ENCODE data around the gene CGRRF1. TPM values are rescaled to one million over a fixed set of nuclear protein-coding genes. Genes with fewer than 3 reads are reported as not detected.

The CGRRF1 gene
- total RNA-seq, 1 donor, result 17.3 TPM

DNA sequence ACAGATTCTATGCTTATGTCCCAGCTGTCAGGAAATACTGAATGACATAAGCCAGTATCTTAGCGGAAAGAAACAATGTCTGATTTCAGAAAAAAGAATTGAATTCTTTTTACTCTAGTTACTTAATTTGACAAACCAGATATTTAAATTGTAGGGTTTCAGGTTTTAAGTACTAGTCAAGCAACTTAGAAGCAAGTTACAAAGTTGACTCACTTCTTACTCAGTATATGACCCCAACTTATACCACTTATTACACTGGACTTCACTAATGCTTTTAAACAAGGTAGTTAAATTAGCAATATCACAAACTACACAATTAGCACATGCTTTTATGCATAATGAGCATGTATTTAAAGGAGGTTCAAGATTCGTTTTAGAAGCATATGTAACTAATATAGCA, 28.0 kb upstream of the CGRRF1 start:
- no peak overlapping the region for H3K4me3 ChIP-seq (ENCODE audit: low read depth, low read length)
- TF ChIP-seq, protein P1, sequence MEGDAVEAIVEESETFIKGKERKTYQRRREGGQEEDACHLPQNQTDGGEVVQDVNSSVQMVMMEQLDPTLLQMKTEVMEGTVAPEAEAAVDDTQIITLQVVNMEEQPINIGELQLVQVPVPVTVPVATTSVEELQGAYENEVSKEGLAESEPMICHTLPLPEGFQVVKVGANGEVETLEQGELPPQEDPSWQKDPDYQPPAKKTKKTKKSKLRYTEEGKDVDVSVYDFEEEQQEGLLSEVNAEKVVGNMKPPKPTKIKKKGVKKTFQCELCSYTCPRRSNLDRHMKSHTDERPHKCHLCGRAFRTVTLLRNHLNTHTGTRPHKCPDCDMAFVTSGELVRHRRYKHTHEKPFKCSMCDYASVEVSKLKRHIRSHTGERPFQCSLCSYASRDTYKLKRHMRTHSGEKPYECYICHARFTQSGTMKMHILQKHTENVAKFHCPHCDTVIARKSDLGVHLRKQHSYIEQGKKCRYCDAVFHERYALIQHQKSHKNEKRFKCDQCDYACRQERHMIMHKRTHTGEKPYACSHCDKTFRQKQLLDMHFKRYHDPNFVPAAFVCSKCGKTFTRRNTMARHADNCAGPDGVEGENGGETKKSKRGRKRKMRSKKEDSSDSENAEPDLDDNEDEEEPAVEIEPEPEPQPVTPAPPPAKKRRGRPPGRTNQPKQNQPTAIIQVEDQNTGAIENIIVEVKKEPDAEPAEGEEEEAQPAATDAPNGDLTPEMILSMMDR (IDR thresholded peaks at IDR 0.05; ENCODE audit: insufficient read depth, low read depth, low read length), result no peak
- DNase-seq (ENCODE audit: low read depth), result no peak

DNA sequence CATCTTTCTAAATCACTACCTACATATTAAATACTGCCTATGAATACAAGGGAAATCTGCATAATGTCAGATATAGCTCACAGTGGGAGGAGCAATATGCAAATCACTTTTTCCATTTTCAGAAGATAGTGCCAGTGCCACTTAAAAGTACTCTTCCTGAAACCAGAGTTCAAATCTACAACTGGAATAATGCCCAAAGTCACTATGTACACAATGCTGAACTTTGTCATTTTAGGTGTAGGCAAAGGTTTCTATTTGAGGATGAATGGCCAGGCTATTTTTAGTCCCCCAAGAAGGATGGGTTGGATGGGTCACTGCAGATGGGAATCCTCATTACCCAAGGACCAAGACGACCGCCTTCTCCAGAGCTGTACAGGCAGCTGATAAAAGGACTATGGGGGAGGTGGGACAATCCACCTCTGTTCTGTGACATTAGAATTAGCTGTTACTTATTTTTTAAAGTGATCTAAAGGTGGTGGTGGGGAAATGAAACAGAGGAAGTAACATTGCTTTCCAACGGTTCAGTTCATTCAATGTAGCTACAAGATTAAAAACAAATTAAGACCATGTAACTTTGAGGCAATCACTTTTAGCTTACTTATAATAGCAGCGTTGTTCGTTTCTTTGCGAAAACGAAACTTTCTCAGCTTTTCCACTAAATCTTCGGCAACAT, 26.5 kb upstream of the CGRRF1 start:
- DNase-seq (ENCODE audit: low read depth), result no peak
- H3K4me3 ChIP-seq (ENCODE audit: low read depth, low read length), result no peak overlapping the region
- TF ChIP-seq, protein P1 (IDR thresholded peaks at IDR 0.05; ENCODE audit: insufficient read depth, low read depth, low read length), result no peak

DNA sequence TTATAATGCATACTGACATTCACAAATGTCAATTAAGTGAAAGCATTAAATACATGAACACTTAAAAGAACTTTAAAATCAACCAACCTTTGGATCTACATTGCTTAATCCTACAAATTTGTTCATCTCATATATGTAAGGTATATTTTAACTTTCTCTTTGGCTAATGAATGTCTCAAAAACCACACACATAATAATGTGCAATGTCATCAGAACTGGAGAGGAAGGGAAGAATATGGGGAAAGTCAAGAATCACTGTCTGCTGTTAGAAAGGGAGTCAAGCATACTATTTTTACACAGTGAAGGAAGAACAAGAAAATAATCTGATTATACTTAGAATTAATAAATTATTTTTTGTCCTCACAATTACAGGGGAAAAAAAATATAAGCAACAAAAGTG, 25.9 kb upstream of the CGRRF1 start:
- TF ChIP-seq, protein P1 (IDR thresholded peaks at IDR 0.05; ENCODE audit: insufficient read depth, low read depth, low read length), result no peak
- no peak overlapping the region for H3K4me3 ChIP-seq (ENCODE audit: low read depth, low read length)
- DNase-seq (ENCODE audit: low read depth), result no peak

DNA sequence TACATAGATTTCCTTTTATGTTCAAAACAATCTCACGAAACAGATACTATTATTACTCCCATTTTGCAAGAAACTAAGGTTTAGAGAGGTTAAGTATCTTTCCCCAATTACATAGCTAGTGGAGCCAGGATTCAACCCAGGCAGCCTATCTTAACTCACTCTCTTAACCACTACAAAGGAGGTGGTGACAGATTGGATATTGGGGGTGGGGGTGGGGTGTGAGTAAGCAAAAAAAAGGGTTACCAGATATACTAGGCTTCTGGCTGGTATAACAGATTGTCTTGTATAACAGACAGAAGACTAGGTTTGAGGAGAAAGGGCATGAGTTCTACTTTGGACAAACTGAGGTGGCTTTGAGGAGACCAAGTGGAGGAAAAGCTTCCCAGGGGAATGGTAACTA, 23.0 kb upstream of the CGRRF1 start:
- TF ChIP-seq, protein P1 (IDR thresholded peaks at IDR 0.05; ENCODE audit: insufficient read depth, low read depth, low read length), result no peak
- peak; percentile 16 for DNase-seq (ENCODE audit: low read depth)
- H3K4me3 ChIP-seq (ENCODE audit: low read depth, low read length), result no peak overlapping the region

DNA sequence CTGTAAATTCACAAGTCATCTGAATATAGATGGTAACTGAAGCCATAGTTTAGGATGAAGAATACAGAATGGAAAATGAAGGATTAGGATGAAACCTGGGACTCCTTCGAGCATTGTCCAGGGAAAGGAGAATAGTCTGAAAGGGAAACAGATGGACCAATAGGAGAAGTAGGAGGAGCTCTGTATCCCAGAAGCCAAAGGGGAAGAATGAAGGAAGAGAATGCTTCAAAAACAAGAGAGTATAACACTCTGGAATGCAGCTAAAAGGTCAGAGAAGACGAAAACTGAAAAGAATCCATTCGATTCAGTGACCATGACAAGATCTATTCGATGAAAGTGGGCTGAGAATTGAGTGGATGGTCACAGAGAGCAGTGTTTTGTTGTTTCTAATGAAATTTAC, 21.9 kb upstream of the CGRRF1 start:
- DNase-seq (ENCODE audit: low read depth), result peak; percentile 51
- TF ChIP-seq, protein P1 (IDR thresholded peaks at IDR 0.05; ENCODE audit: insufficient read depth, low read depth, low read length), result no peak
- peak overlapping the region; percentile 75 for H3K4me3 ChIP-seq (ENCODE audit: low read depth, low read length)

DNA sequence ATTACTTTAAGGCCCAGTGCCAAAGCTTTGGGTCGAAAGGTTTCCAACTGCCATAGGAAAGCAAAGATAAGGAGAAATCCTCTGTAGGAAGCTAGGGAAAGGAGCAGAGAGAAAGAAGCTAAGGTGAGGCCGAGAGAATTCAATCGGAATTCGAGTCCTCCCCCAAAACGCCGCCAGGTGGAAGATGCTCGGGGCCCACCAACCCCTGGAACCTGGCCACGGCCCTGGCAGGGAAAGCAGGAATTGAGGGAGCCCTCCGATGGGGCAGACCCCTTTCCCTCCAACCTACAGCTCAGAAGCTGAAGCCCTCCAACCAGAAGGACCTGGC, 21.4 kb upstream of the CGRRF1 start:
- TF ChIP-seq, protein P1 (IDR thresholded peaks at IDR 0.05; ENCODE audit: insufficient read depth, low read depth, low read length), result peak; percentile 4
- peak overlapping the region; percentile 75 for H3K4me3 ChIP-seq (ENCODE audit: low read depth, low read length)
- DNase-seq (ENCODE audit: low read depth), result no peak

Measured in fibroblast of villous mesenchyme (primary cell).